Effector CD4-positive, alpha-beta T cell (primary cell): ENCODE results near the gene CLIC6.
"Not testable (repeated sequence)": the region's sequence is repeated elsewhere in the genome, so short reads cannot be mapped to it uniquely, and the experiment has no call there.

ENCODE experiments used
- DNase-seq: peaks from one replicate; pipeline ENCODE4 v3.0.0-alpha.2; 2020

CLIC6 gene

DNA sequence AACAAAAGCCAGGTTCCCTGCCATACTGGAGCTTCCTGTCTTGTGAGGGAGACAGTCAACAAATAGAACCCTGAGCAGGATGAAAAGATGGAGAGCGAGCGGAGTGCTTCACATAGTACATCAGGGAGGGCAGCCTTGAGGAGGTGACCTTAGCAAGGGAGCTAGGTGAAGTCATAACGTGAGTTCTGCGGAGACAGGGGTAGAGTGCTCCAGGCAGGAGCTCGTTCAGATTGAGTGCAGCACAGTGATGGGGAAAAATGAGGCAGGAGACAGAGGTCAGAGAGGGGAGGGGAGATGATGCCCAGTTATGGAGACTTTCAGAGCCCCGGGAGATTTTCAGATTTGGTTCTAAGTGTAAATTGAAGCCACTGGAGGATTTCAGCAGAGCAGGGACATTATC, 15.3 kb upstream of the CLIC6 start:
- no peak for DNase-seq

- DNase-seq, result no peak
Observed at GRCh38 chr21:34661848-34662247, 6.9 kb upstream of the CLIC6 start.

DNA sequence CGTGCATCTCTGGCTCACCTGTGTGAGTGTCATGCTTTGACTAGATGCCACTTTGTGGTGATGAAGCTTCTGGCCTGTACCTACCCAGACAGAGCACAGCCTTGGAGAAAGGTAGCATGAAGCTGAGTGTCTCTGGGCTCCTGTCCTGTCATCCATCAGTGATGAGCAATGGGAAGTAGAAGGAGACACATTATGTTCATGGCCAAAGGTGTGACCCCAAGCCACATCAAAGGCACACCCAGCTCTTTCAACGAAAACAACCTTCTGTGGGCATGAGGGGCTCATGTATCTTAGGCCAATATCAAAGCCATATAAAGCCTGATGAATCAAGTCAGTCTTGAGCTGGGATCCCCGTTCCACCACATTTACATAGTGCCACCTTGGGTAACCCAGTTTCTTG, 1.0 kb upstream of the CLIC6 start:
- DNase-seq, result no peak

DNA sequence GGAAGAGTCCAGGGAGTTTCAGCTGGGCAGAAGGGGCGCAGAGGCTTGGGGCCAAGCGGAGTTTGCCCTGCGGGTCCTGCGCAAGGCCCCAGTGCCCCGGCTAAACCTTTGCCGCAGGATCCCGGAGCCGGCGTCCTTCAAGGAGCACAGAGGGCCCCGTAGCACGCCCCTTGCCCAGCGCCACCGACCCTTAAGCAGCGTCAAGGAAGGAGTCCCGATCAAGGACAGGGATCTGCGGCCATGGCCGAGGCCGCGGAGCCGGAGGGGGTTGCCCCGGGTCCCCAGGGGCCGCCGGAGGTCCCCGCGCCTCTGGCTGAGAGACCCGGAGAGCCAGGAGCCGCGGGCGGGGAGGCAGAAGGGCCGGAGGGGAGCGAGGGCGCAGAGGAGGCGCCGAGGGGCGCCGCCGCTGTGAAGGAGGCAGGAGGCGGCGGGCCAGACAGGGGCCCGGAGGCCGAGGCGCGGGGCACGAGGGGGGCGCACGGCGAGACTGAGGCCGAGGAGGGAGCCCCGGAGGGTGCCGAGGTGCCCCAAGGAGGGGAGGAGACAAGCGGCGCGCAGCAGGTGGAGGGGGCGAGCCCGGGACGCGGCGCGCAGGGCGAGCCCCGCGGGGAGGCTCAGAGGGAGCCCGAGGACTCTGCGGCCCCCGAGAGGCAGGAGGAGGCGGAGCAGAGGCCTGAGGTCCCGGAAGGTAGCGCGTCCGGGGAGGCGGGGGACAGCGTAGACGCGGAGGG, 520 bp downstream of the CLIC6 start:
- no peak for DNase-seq

DNA sequence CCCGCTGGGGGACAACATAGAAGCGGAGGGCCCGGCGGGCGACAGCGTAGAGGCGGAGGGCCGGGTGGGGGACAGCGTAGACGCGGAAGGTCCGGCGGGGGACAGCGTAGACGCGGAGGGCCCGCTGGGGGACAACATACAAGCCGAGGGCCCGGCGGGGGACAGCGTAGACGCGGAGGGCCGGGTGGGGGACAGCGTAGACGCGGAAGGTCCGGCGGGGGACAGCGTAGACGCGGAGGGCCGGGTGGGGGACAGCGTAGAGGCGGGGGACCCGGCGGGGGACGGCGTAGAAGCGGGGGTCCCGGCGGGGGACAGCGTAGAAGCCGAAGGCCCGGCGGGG, 1.1 kb downstream of the CLIC6 start:
- not testable (repeated sequence) for DNase-seq

GRCh38 chr21:34670220-34670961, 1.6 kb downstream of the CLIC6 start:
- DNase-seq, result no peak

GRCh38 chr21:34670962-34671348, 2.2 kb downstream of the CLIC6 start:
- DNase-seq, result no peak

DNA sequence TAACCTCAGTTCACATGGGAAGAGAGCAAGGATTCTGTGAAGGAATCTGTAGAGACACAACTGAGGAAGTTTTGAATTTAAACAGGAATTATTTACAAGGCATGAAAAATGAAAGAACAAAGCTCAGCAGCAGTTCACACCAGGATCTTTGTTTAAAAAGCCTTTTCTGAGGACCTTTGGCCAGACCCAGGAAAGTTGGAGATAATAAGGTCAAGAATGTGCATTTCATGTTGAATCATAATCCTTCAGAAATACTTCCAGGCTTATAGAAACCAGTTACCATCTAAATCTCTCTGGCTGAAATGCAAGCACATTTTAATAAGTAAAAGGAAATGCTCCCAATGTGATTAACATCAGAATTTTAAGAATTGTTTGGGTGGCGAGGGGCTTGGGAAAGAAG, 2.7 kb downstream of the CLIC6 start:
- DNase-seq, result no peak

GRCh38 chr21:34671891-34672290, 3.1 kb downstream of the CLIC6 start:
- DNase-seq, result no peak

DNA sequence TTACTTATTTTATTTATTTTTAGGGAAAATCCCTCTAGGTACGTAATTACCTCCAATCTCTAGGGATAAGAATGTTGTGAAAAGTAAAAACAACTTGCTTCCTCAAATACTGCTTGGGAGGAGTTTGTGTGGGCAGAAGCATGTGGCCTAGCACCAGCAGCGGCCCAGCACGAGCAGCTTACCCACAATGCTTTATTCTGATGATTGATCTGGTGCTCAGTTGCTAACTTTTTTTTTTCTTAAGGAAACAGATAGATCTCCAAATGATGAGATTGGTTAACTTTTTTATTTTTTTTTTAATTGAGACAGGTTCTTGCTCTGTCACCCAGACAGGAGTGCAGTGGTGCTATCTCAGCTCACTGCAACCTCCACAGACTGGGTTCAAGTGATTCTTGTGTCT, 4.2 kb downstream of the CLIC6 start:
- DNase-seq, result no peak

GRCh38 chr21:34674468-34674867, 5.7 kb downstream of the CLIC6 start:
- no peak for DNase-seq

- DNase-seq, result no peak
Observed at GRCh38 chr21:34675871-34676270, 7.1 kb downstream of the CLIC6 start.

- no peak for DNase-seq
Observed at GRCh38 chr21:34679051-34679450, 10.3 kb downstream of the CLIC6 start.

GRCh38 chr21:34684174-34684876, 15.5 kb downstream of the CLIC6 start:
- DNase-seq, result no peak

- DNase-seq, result no peak
Observed at GRCh38 chr21:34687065-34687464, 18.3 kb downstream of the CLIC6 start.

GRCh38 chr21:34687745-34688144, 19.0 kb downstream of the CLIC6 start:
- DNase-seq, result no peak

DNA sequence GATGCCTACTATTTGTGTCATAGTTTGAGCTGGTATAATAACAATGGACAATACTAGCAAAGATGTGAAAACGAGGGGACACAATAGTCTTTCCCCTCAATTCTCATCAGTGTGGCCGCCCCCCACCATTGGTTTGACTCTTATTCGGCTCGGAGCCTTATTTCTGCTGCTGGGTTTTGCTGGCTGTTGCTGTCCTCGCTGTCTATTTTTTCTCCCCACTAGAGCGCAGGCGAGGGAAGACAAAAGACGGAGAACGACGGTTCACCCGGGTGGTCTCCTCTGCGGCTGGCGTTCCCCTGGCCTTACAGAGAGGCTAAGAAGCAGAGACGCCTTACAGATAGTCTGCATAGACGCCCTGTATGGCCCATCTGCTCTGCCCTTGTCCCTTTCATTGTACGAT, 19.4 kb downstream of the CLIC6 start:
- DNase-seq, result no peak

DNA sequence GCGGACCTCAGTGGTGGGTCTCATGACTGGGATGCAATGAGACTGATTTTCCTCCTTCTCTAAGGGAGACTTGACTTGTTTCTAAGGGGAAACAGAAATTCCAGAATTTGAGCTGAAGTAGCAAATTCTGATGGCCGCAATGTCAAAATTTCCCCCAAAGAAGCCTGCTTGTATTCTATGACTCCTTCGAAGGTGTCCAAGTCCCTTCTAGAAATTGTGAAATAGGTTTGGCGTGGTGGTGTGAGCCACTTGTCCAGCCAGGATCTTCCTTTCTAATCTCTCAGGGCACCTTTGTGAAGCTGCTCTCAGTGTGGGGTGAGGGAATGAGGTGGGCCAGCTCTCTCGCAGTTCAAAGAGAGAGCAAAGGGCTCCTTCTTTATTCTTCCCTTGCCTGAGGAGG, 19.9 kb downstream of the CLIC6 start:
- no peak for DNase-seq

DNA sequence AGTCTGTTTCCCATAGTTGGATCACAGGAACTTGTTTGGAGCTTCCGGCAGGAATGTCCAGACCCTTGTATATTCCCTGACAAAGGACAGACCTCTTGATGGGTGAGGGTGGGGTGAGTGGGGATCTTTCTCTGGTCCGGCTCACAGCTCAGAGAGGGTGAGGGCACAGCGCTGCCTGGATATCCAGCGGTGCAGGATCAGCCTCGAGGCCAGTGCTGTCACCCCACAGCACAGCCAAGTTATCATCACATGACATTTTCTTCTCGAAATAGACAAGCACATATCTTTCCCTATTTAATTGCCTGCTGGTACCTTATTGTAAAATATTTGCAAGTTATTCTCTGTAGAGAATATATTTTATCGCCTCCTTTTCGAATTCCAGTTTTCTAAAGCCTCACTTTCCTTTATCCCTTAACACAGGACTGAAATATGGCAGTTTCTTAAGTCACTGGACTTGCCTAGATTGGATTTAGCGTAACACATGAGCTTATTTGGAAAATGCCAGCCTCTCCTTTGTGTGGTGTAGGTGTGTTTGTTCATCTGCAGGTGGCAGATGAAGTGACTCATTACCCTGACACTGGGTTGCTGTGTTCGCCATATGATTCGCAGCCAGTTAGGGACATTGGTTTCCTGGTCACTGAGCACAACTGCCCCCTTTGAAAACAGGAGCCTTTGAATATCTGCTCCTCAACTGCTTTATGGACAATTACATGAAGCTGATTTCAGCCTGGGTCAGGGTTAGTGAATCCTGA, 21.4 kb downstream of the CLIC6 start:
- no peak for DNase-seq

- DNase-seq, result no peak
Observed at GRCh38 chr21:34690793-34691175, 22.0 kb downstream of the CLIC6 start.

- no peak for DNase-seq
Observed at GRCh38 chr21:34691390-34692032, 22.7 kb downstream of the CLIC6 start.

DNA sequence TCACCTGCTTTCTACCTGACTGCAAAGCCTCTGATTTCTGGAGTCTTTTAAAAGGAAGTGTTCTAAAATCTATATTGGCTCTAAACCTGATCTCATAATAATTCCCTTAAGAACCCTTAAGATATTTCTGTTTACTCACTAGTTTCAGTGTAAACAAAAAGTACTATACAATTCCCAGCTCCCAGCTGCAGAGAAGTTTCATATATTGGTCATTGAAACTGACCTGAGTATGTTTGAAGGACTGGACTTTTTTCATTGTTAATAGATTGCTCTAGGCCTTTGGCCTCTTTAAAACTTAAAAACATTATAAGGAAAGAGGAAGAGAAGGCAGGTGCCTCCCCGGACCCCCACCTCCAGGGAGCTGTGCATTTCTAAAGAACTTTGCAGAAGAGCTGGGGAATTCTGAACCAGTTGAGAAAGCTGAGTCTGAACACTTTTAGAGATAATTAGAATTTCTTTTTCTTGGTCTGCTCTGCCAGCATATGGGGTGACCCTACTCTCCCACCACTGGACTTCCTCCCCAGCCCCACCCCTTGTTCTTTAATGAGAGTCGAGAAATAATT, 23.7 kb downstream of the CLIC6 start:
- DNase-seq, result no peak
